Measurements from ENCODE around the gene SIRPA. TPM values are rescaled to one million over a fixed set of nuclear protein-coding genes. Genes with fewer than 3 reads are reported as not detected.
A peak's percentile ranks its signal among the peaks of the same experiment; 100 is the strongest.

The SIRPA gene
- total RNA-seq, 1 donor from 2014 or later: 35.5 TPM

DNA sequence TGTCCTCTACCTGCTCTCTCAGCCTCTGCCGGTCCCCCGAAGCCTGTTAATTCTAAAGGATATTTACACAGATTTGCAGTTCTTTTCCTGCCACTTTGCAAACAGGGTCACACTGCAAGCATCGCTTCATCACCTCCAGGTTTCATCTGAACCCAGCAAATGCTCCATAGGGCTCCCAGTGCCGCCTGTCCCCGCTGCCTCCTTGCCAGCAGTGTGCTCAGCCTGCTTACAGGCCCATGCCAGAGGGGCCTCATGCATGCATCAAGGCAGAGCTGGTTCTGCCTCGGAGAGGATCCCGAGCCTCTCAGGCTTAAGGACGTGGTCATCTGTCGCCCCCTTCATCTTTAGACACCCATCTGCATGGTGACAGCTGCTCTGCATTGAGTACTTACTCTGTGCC lies 10.5 kb downstream of the SIRPA start:
- Mint-ChIP-seq H3K4me1 (ENCODE audit: low read depth, unreplicated experiment) (peaks cover 7% of the 10 kb centered on the region), H3K4me3 (ENCODE audit: unreplicated experiment) (no peak overlapping the region), H3K27ac (ENCODE audit: unreplicated experiment) (no peak overlapping the region), H3K9me3 (ENCODE audit: unreplicated experiment) (no peaks in the 10 kb centered on the region), H3K27me3 (ENCODE audit: low read depth, unreplicated experiment) (no peaks in the 10 kb centered on the region), H3K36me3 (ENCODE audit: low read depth, unreplicated experiment) (peaks cover 31% of the 10 kb centered on the region)
- Histone ChIP-seq H3K27me3 (ENCODE audit: insufficient read depth, low read length) (no peaks in the 10 kb centered on the region), H3K27ac (ENCODE audit: low read depth, low read length) (no peak overlapping the region), H3K4me3 (ENCODE audit: insufficient read depth, low read depth, low read length) (no peak overlapping the region), H4K20me1 (ENCODE audit: insufficient read depth, low read length) (peaks cover 76% of the 10 kb centered on the region), H3K9me3 (ENCODE audit: insufficient read depth, low read depth, low read length) (no peaks in the 10 kb centered on the region), H3K4me1 (ENCODE audit: insufficient read depth, low read length) (peaks cover 12% of the 10 kb centered on the region), H3K9ac (ENCODE audit: low read length) (no peak overlapping the region), H3K4me2 (ENCODE audit: low read length) (no peak overlapping the region), H2AFZ (ENCODE audit: low read depth, low read length) (no peak overlapping the region), H3K36me3 (ENCODE audit: insufficient read depth, low read length) (no peaks in the 10 kb centered on the region), H3K79me2 (ENCODE audit: insufficient read depth, low read length) (peaks cover 54% of the 10 kb centered on the region)
- TF ChIP-seq EZH2 (IDR thresholded peaks at IDR 0.05; ENCODE audit: insufficient read depth, low read length): no peak
- TF ChIP-seq, protein P1, sequence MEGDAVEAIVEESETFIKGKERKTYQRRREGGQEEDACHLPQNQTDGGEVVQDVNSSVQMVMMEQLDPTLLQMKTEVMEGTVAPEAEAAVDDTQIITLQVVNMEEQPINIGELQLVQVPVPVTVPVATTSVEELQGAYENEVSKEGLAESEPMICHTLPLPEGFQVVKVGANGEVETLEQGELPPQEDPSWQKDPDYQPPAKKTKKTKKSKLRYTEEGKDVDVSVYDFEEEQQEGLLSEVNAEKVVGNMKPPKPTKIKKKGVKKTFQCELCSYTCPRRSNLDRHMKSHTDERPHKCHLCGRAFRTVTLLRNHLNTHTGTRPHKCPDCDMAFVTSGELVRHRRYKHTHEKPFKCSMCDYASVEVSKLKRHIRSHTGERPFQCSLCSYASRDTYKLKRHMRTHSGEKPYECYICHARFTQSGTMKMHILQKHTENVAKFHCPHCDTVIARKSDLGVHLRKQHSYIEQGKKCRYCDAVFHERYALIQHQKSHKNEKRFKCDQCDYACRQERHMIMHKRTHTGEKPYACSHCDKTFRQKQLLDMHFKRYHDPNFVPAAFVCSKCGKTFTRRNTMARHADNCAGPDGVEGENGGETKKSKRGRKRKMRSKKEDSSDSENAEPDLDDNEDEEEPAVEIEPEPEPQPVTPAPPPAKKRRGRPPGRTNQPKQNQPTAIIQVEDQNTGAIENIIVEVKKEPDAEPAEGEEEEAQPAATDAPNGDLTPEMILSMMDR (IDR thresholded peaks at IDR 0.05; ENCODE audit: insufficient read depth, low read depth, low read length): no peak
- DNase-seq (ENCODE audit: low read depth) (no peak), FAIRE-seq (no peak)

DNA sequence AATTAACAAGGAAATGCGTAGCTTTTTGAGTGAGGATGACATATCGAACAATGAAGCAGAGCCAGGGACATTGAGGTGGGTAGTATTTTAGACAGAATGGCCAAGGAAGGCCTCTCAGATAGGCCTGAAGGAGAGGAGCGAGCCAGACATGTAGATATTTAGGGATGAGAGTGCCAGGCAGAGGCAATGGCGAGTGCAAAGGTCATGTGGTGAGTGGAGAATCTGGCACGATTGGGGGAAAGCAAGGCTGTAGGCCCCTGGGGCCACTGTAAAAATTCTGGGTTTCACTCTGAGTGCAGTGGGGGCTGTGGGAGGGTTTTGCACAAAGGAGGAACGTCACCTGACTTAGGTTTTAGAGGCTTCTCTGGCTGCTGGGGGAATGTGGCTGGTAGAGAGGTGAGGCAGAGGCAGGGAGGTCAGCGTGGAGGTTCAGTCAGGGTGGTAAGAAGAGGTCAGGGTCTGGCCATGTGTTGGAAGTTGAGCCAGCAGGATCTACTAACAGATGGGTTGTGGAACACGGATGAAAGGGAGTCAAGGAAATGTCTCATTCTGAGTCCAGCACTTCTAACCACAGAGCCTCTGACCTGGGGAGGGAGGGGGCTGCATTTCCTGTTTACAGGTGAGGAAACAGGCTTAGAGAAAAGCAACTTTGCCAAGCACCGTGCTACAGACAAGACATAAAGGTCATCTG lies 11.3 kb downstream of the SIRPA start:
- Histone ChIP-seq H3K27ac (ENCODE audit: low read depth, low read length) (no peak overlapping the region), H3K9me3 (ENCODE audit: insufficient read depth, low read depth, low read length) (no peaks in the 10 kb centered on the region), H3K27me3 (ENCODE audit: insufficient read depth, low read length) (no peaks in the 10 kb centered on the region), H3K9ac (ENCODE audit: low read length) (peak overlapping the region; percentile 22), H3K4me3 (ENCODE audit: insufficient read depth, low read depth, low read length) (no peak overlapping the region), H3K4me1 (ENCODE audit: insufficient read depth, low read length) (peaks cover 12% of the 10 kb centered on the region), H2AFZ (ENCODE audit: low read depth, low read length) (no peak overlapping the region), H3K4me2 (ENCODE audit: low read length) (no peak overlapping the region), H3K79me2 (ENCODE audit: insufficient read depth, low read length) (peaks cover 50% of the 10 kb centered on the region), H3K36me3 (ENCODE audit: insufficient read depth, low read length) (no peaks in the 10 kb centered on the region), H4K20me1 (ENCODE audit: insufficient read depth, low read length) (peaks cover 70% of the 10 kb centered on the region)
- Mint-ChIP-seq H3K4me1 (ENCODE audit: low read depth, unreplicated experiment) (peaks cover 7% of the 10 kb centered on the region), H3K9me3 (ENCODE audit: unreplicated experiment) (no peaks in the 10 kb centered on the region), H3K27me3 (ENCODE audit: low read depth, unreplicated experiment) (no peaks in the 10 kb centered on the region), H3K27ac (ENCODE audit: unreplicated experiment) (no peak overlapping the region), H3K4me3 (ENCODE audit: unreplicated experiment) (no peak overlapping the region), H3K36me3 (ENCODE audit: low read depth, unreplicated experiment) (peaks cover 30% of the 10 kb centered on the region)
- FAIRE-seq (no peak), DNase-seq (ENCODE audit: low read depth) (no peak)
- TF ChIP-seq, protein P1 (IDR thresholded peaks at IDR 0.05; ENCODE audit: insufficient read depth, low read depth, low read length): no peak
- TF ChIP-seq EZH2 (IDR thresholded peaks at IDR 0.05; ENCODE audit: insufficient read depth, low read length): no peak

DNA sequence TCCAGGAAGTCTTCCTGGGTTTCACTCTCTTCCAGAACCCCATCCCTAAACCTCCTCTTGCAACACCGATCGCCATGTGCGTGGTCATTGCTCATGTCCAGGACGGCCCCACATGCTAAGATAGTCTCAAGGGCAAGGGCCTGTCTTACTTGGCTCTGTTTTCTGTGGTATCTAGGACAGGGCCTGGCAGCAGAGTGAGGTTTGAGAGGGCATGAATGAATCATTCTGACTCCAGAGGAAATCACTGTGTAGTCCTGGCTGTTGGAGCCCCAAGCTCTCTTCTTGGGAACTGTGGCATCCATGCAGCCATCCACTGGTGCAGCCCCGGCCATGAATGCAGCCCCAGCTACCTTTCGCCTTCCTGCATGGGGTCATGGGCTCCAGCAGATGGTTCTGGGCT lies 12.4 kb downstream of the SIRPA start:
- Mint-ChIP-seq H3K36me3 (ENCODE audit: low read depth, unreplicated experiment) (peaks cover 27% of the 10 kb centered on the region), H3K4me1 (ENCODE audit: low read depth, unreplicated experiment) (peaks cover 11% of the 10 kb centered on the region), H3K4me3 (ENCODE audit: unreplicated experiment) (no peak overlapping the region), H3K27ac (ENCODE audit: unreplicated experiment) (no peak overlapping the region), H3K27me3 (ENCODE audit: low read depth, unreplicated experiment) (no peaks in the 10 kb centered on the region), H3K9me3 (ENCODE audit: unreplicated experiment) (no peaks in the 10 kb centered on the region)
- no peak overlapping the region for H3K27ac ChIP-seq (ENCODE audit: low read depth, low read length)
- H4K20me1 ChIP-seq (ENCODE audit: insufficient read depth, low read length): peaks cover 67% of the 10 kb centered on the region
- H3K4me1 ChIP-seq (ENCODE audit: insufficient read depth, low read length): peaks cover 14% of the 10 kb centered on the region
- H2AFZ ChIP-seq (ENCODE audit: low read depth, low read length): no peak overlapping the region
- no peak for FAIRE-seq
- peaks cover 40% of the 10 kb centered on the region for H3K79me2 ChIP-seq (ENCODE audit: insufficient read depth, low read length)
- TF ChIP-seq, protein P1 (IDR thresholded peaks at IDR 0.05; ENCODE audit: insufficient read depth, low read depth, low read length): no peak
- no peak for TF ChIP-seq EZH2 (IDR thresholded peaks at IDR 0.05; ENCODE audit: insufficient read depth, low read length)
- no peaks in the 10 kb centered on the region for H3K9me3 ChIP-seq (ENCODE audit: insufficient read depth, low read depth, low read length)
- H3K9ac ChIP-seq (ENCODE audit: low read length): no peak overlapping the region
- no peak overlapping the region for H3K4me2 ChIP-seq (ENCODE audit: low read length)
- H3K27me3 ChIP-seq (ENCODE audit: insufficient read depth, low read length): no peaks in the 10 kb centered on the region
- DNase-seq (ENCODE audit: low read depth): peak; percentile 20
- no peak overlapping the region for H3K4me3 ChIP-seq (ENCODE audit: insufficient read depth, low read depth, low read length)
- H3K36me3 ChIP-seq (ENCODE audit: insufficient read depth, low read length): no peaks in the 10 kb centered on the region
